GM15510 (cell line): ENCODE data around the gene CTNNAL1.
A peak's percentile ranks its signal among the peaks of the same experiment; 100 is the strongest.

Source experiments
- POLR2A ChIP-seq: IDR thresholded peaks from 3 replicates; pipeline ENCODE4 v1.6.1; 2011; ENCODE audit warnings: borderline replicate concordance; ENCODE audit not compliant: insufficient read length; ENCODE audit errors: extremely low read depth

CTNNAL1 gene

DNA sequence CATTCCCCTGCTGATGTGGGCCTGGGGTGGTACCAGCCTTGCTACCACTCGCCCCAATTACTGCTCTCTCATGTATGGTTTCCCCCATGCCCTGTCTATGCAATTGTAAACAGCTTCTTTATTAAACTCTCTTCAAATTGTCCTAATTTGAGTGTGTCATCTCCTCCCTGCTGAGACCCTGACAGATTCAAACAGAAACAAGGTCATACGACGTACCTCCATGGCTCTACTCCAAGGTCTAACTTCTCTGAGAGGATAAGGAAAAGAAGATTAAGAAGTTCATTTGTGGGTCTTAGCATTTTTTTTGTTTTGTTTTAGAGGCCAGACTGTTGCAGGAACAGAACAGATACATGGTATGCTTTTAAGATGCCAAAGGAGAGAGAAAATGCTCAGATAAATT is 41.1 kb downstream of the CTNNAL1 start:
- no peak for TF ChIP-seq POLR2A

- TF ChIP-seq POLR2A, result no peak
These were observed 45.4 kb downstream of the CTNNAL1 start for GRCh38 chr9:108967916-108968315.

DNA sequence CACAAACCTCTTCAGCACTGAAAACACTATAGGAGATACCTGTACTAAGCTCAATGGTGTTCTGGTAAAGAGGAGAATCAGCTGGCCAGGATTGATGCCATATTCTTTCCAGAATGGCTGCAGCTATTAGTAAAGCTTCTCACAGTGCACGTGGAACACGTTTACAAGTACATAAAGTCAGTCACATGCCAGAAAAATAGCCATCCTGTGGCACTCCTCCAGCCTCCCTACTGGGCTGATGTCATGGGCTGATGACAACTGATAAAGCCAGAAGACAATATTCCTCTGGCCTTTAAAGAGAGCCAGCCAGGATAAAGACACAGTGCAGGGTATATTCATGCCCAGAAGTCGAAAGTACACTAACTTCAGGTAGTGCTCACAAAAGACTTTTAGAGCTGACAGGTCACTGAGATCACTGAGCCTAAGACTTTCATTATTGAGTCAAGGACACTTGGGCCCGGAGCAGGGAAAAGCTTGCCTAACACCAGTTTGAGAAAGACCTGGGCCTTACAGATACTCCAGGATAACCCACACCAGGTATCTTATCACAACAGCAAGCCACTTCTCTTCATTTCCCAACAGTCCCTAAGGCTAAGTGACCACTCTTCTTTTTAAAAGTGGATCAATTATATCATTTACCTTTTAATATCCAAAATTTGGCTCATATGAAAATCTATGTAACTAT is 49.7 kb downstream of the CTNNAL1 start:
- no peak for TF ChIP-seq POLR2A

GRCh38 chr9:108961151-108961550 is 52.1 kb downstream of the CTNNAL1 start:
- no peak for TF ChIP-seq POLR2A

DNA sequence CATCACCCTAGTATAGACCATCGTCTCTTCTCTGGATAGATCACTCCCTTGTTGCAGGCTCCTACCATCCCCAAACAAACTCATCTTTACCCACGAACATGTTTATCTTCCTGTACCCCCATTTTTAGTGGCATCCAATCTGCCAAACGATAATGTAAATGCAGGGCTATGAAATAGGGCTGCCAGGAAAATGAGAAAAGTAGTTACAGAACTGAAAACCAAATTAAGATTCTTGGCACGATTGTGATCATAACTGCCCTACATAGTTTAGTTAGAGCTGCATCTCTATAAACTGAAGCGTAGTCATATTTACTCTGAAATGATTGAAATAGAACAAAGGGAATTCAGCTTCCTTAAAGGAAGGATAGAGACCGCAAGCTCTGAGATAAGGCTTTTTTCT is 53.0 kb downstream of the CTNNAL1 start:
- TF ChIP-seq POLR2A, result no peak

GRCh38 chr9:108956631-108957026 is 56.7 kb downstream of the CTNNAL1 start:
- TF ChIP-seq POLR2A, result no peak

- TF ChIP-seq POLR2A, result no peak
These were observed 57.2 kb downstream of the CTNNAL1 start for GRCh38 chr9:108956022-108956630.

- no peak for TF ChIP-seq POLR2A
These were observed 59.2 kb downstream of the CTNNAL1 start for GRCh38 chr9:108953983-108954574.

GRCh38 chr9:108951578-108951977 is 61.7 kb downstream of the CTNNAL1 start:
- TF ChIP-seq POLR2A, result no peak

DNA sequence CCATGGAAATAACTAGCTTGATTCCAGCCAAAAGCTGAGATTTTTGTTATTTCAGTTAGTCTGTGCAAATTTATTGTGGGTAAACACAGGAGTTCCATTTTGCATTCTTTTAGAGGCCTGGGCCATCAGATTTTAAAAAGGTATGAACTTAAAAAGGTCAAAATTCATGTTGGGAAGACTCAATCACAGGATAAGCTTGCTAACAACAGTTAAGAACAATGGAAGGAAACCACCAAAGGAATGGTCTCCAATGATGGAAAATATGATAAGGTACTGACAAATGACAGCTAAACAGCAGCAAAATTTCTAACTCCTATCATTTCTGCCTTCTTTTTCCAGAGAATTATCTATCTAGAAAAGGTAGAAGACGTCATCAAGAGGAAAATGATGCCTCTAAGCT is 63.1 kb downstream of the CTNNAL1 start:
- no peak for TF ChIP-seq POLR2A

DNA sequence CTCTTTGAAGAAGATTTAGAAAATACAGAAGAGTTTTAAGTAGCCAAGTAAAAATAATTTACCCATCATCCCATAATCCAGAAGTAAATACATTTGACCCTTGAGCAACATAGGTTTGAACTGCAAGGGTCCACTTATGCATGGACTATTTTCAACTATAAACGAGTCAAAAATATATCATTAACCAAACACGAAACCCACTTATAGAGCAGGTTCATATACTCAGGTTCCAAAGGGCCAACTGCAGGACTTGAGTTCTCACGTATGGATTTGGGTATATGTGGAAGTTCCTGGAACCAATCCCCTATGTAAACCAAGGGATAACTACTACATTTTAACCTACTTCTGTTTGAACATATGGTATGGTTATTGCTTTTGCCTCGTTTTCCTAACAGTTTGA is 73.3 kb downstream of the CTNNAL1 start:
- no peak for TF ChIP-seq POLR2A

- TF ChIP-seq POLR2A, result no peak
These were observed 75.6 kb downstream of the CTNNAL1 start for GRCh38 chr9:108937561-108938305.

DNA sequence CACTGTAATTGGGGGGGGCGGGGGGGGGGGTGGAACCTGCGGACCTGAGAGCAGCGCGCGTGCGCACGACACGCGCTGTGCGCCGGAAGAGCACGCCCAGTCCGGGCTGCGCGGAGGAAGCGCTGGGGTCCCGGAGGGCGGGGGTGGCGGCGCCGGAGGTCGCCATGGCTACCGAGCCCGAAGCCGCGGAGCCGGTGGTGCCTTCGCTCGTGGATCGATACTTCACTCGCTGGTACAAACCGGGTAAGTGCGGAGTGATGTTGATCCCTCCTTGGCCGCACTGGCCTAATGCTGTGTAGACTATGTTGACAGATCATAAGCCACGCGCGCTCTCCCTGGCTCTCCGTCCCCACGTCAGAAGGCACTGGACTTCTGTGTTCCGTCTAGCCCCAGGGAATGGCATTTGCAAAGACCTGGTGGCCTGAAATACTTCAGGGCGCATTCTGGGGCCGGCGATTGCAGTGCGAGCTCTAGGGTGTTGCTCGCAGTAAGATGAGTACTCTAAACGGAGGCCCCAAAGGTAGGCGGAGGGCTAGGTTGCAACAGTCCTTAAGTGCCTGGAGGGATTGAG is 78.9 kb downstream of the CTNNAL1 start, which contains the start of gene ABITRAM:
Gene ABITRAM, plus strand, starts transcription at position 78 of the 571 bp plus-strand sequence. Its CDS starts 87 bp downstream, at position 165.
- TF ChIP-seq POLR2A, result no peak

- TF ChIP-seq POLR2A, result peak; percentile 67
These were observed 79.5 kb downstream of the CTNNAL1 start, which contains the start of gene ELP1 for GRCh38 chr9:108933718-108934322. TSS of gene ELP1 (minus strand) at chr9:108934124. CDS start at chr9:108931146, 2,978 bp downstream.

DNA sequence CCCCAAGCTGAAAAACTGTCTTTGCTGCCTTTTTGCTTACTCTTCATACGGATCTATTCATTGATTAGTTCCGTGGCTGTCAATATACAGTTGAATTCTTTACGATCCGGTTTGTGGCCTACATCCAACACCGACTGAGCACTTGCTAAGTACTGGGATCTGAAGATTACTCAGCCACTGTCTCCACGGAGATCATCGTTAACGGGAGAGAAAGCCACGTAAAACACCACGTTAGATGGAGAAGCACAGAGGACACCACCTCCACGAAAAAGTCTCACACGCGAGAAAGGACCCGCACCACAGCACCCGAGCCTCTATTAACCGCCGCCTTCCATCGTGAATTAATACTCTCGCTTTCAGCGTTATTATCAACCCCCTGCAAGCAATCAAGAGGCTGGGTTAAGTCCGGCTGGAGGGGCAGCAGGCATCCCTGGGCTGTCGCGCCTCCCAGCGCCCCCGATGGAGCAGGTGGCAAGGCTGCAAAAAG is 80.0 kb downstream of the CTNNAL1 start:
- no peak for TF ChIP-seq POLR2A

- TF ChIP-seq POLR2A, result no peak
These were observed 84.9 kb downstream of the CTNNAL1 start for GRCh38 chr9:108928386-108928785.
